CD4-positive, alpha-beta memory T cell (primary cell): ENCODE results near the gene TAS2R38. TPM values are rescaled to one million over a fixed set of nuclear protein-coding genes. Genes with fewer than 3 reads are reported as not detected.
"Not testable (repeated sequence)": the region's sequence is repeated elsewhere in the genome, so short reads cannot be mapped to it uniquely, and the experiment has no call there.

ENCODE experiments used
- CTCF ChIA-PET: fragments of 350-600 bp; sonication (Branson Sonifier 250); formaldehyde crosslinking; loops from one replicate; lab custom pipeline; 2021; ENCODE audit warnings: inconsistent platforms; ENCODE audit not compliant: partially characterized antibody; lab: Charles Lee
- POLR2A ChIA-PET: fragments of 350-600 bp; sonication (Branson Sonifier 250); formaldehyde crosslinking; loops from one replicate; lab custom pipeline; 2021; ENCODE audit not compliant: partially characterized antibody; lab: Charles Lee
- DNase-seq, 5 donors: peaks; one replicate each; pipeline versions ENCODE4 v3.0.0 to v3.0.0-alpha.2; 2020 to 2022; ENCODE audit warnings: mixed read lengths in 1 of 5
- H3K27ac ChIP-seq: one replicate; pipeline ENCODE4 v1.7.0; 2013; ENCODE audit warnings: low read depth, low read length
- H3K27me3 ChIP-seq: 2 replicates; pipeline ENCODE4 v1.7.0; 2013; ENCODE audit warnings: mild to moderate bottlenecking, low read length, moderate library complexity; ENCODE audit not compliant: insufficient read depth
- H3K36me3 ChIP-seq: 2 replicates; pipeline ENCODE4 v1.7.0; 2013; ENCODE audit warnings: mild to moderate bottlenecking, low read length, moderate library complexity; ENCODE audit not compliant: insufficient read depth
- H3K4me1 ChIP-seq: 2 replicates; pipeline ENCODE4 v1.7.0; 2013; ENCODE audit warnings: mild to moderate bottlenecking, low read length, moderate library complexity; ENCODE audit not compliant: insufficient read depth
- H3K4me3 ChIP-seq, 2 donors: one replicate each; pipeline ENCODE4 v1.7.0; 2013; ENCODE audit warnings: low read length in 2 of 2, mild to moderate bottlenecking in 1 of 2
- H3K9me3 ChIP-seq, 2 donors: one replicate each; pipeline ENCODE4 v1.7.0; 2013; ENCODE audit warnings: low read length in 2 of 2, control low read depth in 1 of 2; ENCODE audit not compliant: control insufficient read depth in 1 of 2
- H3K27ac Mint-ChIP-seq, 7 donors: one replicate each; pipeline ENCODE4 v1.8.0; 2020 to 2021; ENCODE audit warnings: mixed read lengths in 7 of 7, mild to moderate bottlenecking in 6 of 7, inconsistent platforms in 3 of 7, moderate library complexity in 3 of 7
- H3K27me3 Mint-ChIP-seq, 2 donors: one replicate each; pipeline ENCODE4 v1.8.0; 2020 to 2021; ENCODE audit warnings: mixed read lengths in 2 of 2
- H3K36me3 Mint-ChIP-seq, 2 donors: one replicate each; pipeline ENCODE4 v1.8.0; 2020 to 2021; ENCODE audit warnings: mixed read lengths in 2 of 2, inconsistent platforms in 1 of 2, mild to moderate bottlenecking in 1 of 2
- H3K4me1 Mint-ChIP-seq, 4 donors: one replicate each; pipeline ENCODE4 v1.8.0; 2020 to 2021; ENCODE audit warnings: mixed read lengths in 4 of 4, mild to moderate bottlenecking in 1 of 4
- H3K4me3 Mint-ChIP-seq, 8 donors: one replicate each; pipeline ENCODE4 v1.8.0; 2020 to 2021; ENCODE audit warnings: mixed read lengths in 8 of 8, mild to moderate bottlenecking in 7 of 8, moderate library complexity in 6 of 8, inconsistent platforms in 3 of 8
- H3K9me3 Mint-ChIP-seq, 8 donors: one replicate each; pipeline ENCODE4 v1.8.0; 2020 to 2021; ENCODE audit warnings: mixed read lengths in 8 of 8, mild to moderate bottlenecking in 5 of 8, inconsistent platforms in 3 of 8, moderate library complexity in 1 of 8
- intact Hi-C: fragments of 100-400 bp; cut with micrococcal nuclease; formaldehyde crosslinking; loops from one replicate; pipeline ENCODE4 v1.15.1; 2023
- polyA plus RNA-seq, 2 donors: library from polyadenylated mRNA; unstranded; fragments of 300-500 nt; fragmentation: Illumina TruSeq; gene quantifications; one replicate each; pipeline ENCODE4 v1.2.3, GENCODE V29; 2021
- total RNA-seq, 2 experiments: library from RNA; stranded (reverse); gene quantifications; one replicate each; pipeline ENCODE4 v1.2.3, GENCODE V29; 2021

Gene TAS2R38
- total and polyA plus RNA-seq, 4 experiments from 2014 or later: not detected

DNA sequence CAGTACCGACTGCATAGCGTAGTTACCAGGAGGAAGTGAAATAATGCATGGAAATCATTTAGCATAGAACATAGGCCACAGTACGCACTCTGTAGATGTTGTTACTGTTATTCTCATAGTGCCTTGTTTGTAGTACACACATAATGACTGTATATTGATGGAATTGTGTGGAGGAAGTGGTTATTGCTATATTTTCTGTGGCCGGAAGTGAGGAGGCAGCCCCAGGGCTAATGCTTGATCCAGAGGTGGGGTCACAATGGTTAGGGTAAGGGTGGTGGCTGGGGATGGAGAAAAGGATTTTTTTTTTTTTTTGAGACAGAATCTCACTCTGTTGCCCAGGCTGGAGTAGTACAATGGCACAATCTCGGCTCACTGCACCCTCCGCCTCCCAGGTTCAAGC is 17.6 kb upstream of the TAS2R38 start:
- peak overlapping the region in 1 of 8 donors; percentile 22 for H3K4me3 Mint-ChIP-seq
- Histone ChIP-seq H3K9me3 (no peaks in the 10 kb centered on the region), H3K4me1 (no peaks in the 10 kb centered on the region), H3K27ac (no peak overlapping the region), H3K27me3 (no peaks in the 10 kb centered on the region), H3K4me3 (no peak overlapping the region), H3K36me3 (no peaks in the 10 kb centered on the region)
- intact Hi-C loops: no loop called here
- no peak overlapping the region for H3K27ac Mint-ChIP-seq
- H3K4me1 Mint-ChIP-seq: peaks cover 0 to 7% (median 3%) of the 10 kb centered on the region in 4 donors
- CTCF ChIA-PET: interaction anchor here (1.4 kb wide), 1 partner anchor 15 kb away, joined by 4 read pairs; no protein-coding TSS in a partner anchor
- no peak for DNase-seq
- POLR2A ChIA-PET: no interaction called here
- peaks cover 0 to 2% of the 10 kb centered on the region in 2 donors for H3K27me3 Mint-ChIP-seq
- no peaks in the 10 kb centered on the region for H3K36me3 Mint-ChIP-seq
- H3K9me3 Mint-ChIP-seq: peaks cover 0 to 6% (median 1%) of the 10 kb centered on the region in 8 donors

DNA sequence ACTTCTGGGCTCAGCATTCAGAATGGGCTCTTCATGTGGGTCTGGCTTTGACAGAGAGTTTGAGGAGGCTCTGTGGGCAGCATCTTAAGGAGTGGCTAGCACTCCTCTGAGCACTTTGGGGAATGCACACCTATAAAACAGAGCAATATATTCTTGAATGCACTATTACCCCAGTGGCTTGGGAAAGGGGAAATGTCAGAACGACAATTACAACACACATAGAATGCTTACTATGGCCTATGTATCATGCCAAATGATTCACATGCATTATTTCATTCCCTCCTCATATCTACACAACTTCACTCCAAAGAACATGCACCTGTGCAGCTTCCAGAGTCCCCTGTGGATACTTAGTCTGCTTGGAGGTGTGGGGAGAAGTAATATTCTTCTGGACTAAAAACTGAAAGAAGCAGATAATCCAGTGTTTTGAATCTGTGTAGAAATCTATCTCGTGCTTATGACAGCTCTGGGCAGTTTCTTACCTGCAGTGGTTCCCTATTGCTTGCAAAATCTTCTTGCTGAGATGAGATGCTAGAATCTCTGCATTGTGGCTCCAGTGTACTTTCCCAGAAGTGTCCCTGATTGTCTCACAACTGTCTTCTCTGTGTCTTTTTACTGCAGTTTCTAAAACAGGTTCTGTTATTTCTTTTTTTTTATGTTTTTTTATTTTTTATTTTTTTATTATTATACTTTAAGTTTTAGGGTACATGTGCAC is 16.6 kb upstream of the TAS2R38 start:
- no peak overlapping the region for H3K4me3 Mint-ChIP-seq
- POLR2A ChIA-PET: no interaction called here
- Histone ChIP-seq H3K27ac (no peak overlapping the region), H3K4me1 (no peaks in the 10 kb centered on the region), H3K9me3 (no peaks in the 10 kb centered on the region), H3K27me3 (no peaks in the 10 kb centered on the region), H3K4me3 (no peak overlapping the region), H3K36me3 (no peaks in the 10 kb centered on the region)
- H3K36me3 Mint-ChIP-seq: no peaks in the 10 kb centered on the region
- H3K4me1 Mint-ChIP-seq: peaks cover 0 to 7% (median 3%) of the 10 kb centered on the region in 4 donors
- H3K27ac Mint-ChIP-seq: no peak overlapping the region
- peaks cover 0 to 2% of the 10 kb centered on the region in 2 donors for H3K27me3 Mint-ChIP-seq
- intact Hi-C loops: no loop called here
- peaks cover 0 to 5% (median 2%) of the 10 kb centered on the region in 8 donors for H3K9me3 Mint-ChIP-seq
- CTCF ChIA-PET: no interaction called here
- no peak for DNase-seq

DNA sequence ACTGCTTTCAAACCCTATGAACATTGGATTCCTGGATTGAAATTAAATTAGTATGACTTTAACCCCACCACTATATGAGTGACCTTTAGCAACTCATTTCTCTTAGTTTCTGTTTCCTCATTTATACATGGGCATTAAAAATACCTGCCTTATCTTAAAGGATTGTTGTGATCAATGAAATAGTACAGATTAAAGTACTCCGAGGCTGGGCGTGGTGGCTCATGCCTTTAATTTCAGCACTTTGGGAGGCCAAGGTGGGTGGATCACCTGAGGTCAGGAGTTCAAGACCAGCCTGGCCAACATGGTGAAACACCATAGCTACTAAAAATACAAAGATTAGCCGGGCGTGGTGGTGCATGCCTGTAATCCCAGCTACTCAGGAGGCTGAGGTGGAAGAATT is 14.2 kb upstream of the TAS2R38 start:
- H3K4me1 Mint-ChIP-seq, H3K4me3 ChIP-seq, DNase-seq, H3K27me3 ChIP-seq, H3K4me3 Mint-ChIP-seq, POLR2A ChIA-PET, H3K36me3 Mint-ChIP-seq, intact Hi-C loops, H3K36me3 ChIP-seq, H3K27ac Mint-ChIP-seq, H3K9me3 ChIP-seq, H3K27ac ChIP-seq, H3K4me1 ChIP-seq, H3K9me3 Mint-ChIP-seq, H3K27me3 Mint-ChIP-seq: not testable (repeated sequence)
- CTCF ChIA-PET: interaction anchor here (1.6 kb wide), 1 partner anchor 12 kb away, joined by 7 read pairs; no protein-coding TSS in a partner anchor

DNA sequence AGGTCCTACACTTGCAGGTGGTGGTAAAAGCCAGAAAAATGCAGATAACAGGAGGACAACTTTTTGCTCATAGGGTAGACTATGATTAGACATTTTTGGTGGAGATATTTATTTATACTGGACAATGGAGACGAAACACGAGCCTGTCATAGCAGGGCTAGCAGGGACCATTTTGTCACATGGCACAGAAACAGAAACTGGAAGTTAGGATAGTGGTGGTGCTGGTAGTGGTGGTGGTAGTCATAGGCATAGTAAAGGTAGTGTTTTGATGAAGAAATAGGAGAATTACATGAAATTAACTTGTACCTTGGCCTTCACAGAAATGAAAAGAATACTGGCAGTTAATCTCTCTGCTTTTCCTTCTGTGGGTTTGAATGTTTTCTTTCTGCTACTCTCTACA is 13.3 kb upstream of the TAS2R38 start:
- H3K27ac ChIP-seq: no peak overlapping the region
- Mint-ChIP-seq H3K27me3 (peaks cover 0 to 2% of the 10 kb centered on the region in 2 donors), H3K36me3 (no peaks in the 10 kb centered on the region), H3K4me1 (peaks cover 0 to 7% (median 3%) of the 10 kb centered on the region in 4 donors), H3K9me3 (peaks cover 0 to 4% (median 0%) of the 10 kb centered on the region in 8 donors), H3K27ac (no peak overlapping the region), H3K4me3 (no peak overlapping the region)
- no peaks in the 10 kb centered on the region for H3K36me3 ChIP-seq
- H3K9me3 ChIP-seq: no peaks in the 10 kb centered on the region
- H3K4me3 ChIP-seq: no peak overlapping the region
- ChIA-PET CTCF (interaction anchor here (1.6 kb wide), 1 partner anchor 11 kb away, joined by 7 read pairs; no protein-coding TSS in a partner anchor), POLR2A (no interaction called here)
- no peaks in the 10 kb centered on the region for H3K27me3 ChIP-seq
- intact Hi-C loops: no loop called here
- H3K4me1 ChIP-seq: no peaks in the 10 kb centered on the region
- DNase-seq: no peak

DNA sequence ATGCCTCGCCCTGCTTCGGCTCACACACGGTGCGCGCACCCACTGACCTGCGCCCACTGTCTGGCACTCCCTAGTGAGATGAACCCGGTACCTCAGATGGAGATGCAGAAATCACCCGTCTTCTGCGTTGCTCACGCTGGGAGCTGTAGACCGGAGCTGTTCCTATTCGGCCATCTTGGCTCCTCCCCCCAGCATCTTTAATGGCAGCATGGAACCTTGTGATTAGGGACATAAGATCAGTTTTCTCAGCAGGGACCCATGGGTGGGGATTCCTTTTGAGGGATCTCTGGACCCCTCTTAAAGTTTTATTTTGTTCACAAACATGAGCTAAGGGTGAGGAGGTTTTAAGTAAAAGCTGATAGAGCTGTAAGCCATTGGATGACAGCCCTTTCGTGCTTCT is 12.4 kb upstream of the TAS2R38 start:
- H3K9me3 ChIP-seq, H3K27me3 ChIP-seq, H3K4me1 ChIP-seq, H3K9me3 Mint-ChIP-seq, H3K4me1 Mint-ChIP-seq, H3K36me3 ChIP-seq, DNase-seq, intact Hi-C loops, CTCF ChIA-PET, H3K27ac ChIP-seq, H3K27ac Mint-ChIP-seq, H3K36me3 Mint-ChIP-seq, H3K4me3 Mint-ChIP-seq, POLR2A ChIA-PET, H3K27me3 Mint-ChIP-seq, H3K4me3 ChIP-seq: not testable (repeated sequence)

DNA sequence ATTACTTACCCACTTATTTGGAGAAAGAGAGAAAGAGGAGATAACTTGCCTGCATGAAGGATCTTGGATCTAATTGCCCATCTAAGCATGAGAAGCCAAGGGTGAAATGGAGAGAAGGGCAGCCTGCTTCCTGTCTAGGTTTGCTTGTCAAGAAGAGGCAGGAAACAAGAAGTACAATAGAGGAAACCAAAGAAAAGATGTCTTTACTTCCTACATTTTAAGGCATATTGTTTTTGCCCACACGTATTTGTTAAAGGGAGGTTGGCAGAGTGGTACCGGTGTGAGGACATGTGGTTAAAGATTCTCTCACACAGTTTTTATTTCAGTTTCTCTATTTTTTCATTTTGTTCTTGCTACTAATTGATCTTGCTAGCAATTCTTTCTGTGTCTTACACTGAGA is 6.0 kb upstream of the TAS2R38 start:
- peaks cover 9% of the 10 kb centered on the region for H3K4me1 ChIP-seq
- H3K4me3 ChIP-seq: no peak overlapping the region
- H3K27me3 ChIP-seq: no peaks in the 10 kb centered on the region
- Mint-ChIP-seq H3K27ac (no peak overlapping the region), H3K9me3 (peaks cover 0 to 4% (median 0%) of the 10 kb centered on the region in 8 donors), H3K4me1 (peaks cover 5 to 18% (median 9%) of the 10 kb centered on the region in 4 donors), H3K4me3 (no peak overlapping the region), H3K36me3 (no peaks in the 10 kb centered on the region), H3K27me3 (no peaks in the 10 kb centered on the region)
- ChIA-PET CTCF (no interaction called here), POLR2A (no interaction called here)
- intact Hi-C loops: loop anchor here (5.0 to 10.0 kb wide), 2 partner anchors 208 to 875 kb away; partner anchors contain the start of gene EPHB6
- DNase-seq: no peak
- no peaks in the 10 kb centered on the region for H3K36me3 ChIP-seq
- H3K9me3 ChIP-seq: no peaks in the 10 kb centered on the region
- H3K27ac ChIP-seq: no peak overlapping the region

DNA sequence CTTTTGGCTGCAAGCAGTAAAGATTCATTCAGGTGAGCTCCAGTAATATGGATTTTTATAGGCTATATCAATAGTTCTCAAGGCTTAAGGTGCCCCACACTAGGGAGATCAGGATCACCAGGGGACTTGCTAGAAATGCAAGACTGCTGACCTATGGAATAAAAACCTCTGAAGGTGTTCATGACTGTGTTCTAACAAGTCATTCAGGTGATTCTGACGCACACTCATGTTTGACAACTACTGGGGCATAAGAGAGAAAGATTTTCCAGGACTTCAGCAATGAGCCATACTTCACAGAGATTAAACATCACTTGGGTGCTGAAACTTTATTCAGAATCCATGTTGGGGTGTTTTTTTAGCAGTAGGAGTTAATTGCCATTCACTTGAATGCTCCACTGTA is 4.8 kb upstream of the TAS2R38 start:
- CTCF ChIA-PET: interaction anchor here (5.4 kb wide), 1 partner anchor 325 kb away, joined by 51 read pairs; no protein-coding TSS in a partner anchor

More for the DNA sequence above, 4.8 kb upstream of the TAS2R38 start:
- POLR2A ChIA-PET: no interaction called here
- H3K27me3 Mint-ChIP-seq: no peaks in the 10 kb centered on the region
- peaks cover 0 to 4% (median 0%) of the 10 kb centered on the region in 8 donors for H3K9me3 Mint-ChIP-seq
- Histone ChIP-seq H3K27me3 (no peaks in the 10 kb centered on the region), H3K4me3 (no peak overlapping the region), H3K4me1 (peaks cover 9% of the 10 kb centered on the region), H3K36me3 (no peaks in the 10 kb centered on the region), H3K9me3 (no peaks in the 10 kb centered on the region), H3K27ac (no peak overlapping the region)
- H3K27ac Mint-ChIP-seq: peak overlapping the region in 1 of 7 donors; percentile 53
- peaks cover 5 to 18% (median 9%) of the 10 kb centered on the region in 4 donors for H3K4me1 Mint-ChIP-seq
- intact Hi-C loops: loop anchor here (5.0 to 10.0 kb wide), 2 partner anchors 209 to 876 kb away; partner anchors contain the start of gene EPHB6
- no peak for DNase-seq
- no peaks in the 10 kb centered on the region for H3K36me3 Mint-ChIP-seq
- H3K4me3 Mint-ChIP-seq: no peak overlapping the region
